HCT116 (cell line): ENCODE data around the gene COL5A1. TPM values are rescaled to one million over a fixed set of nuclear protein-coding genes. Genes with fewer than 3 reads are reported as not detected.

Experiments used
- ATAC-seq: fragments of 200-7000 bp; cut with Tn5 transposase; 2 replicates; pipeline ENCODE4 v1.9.1; 2020; ENCODE audit warnings: mild to moderate bottlenecking, moderate library complexity
- BruUV-seq: library from RNA; stranded (reverse); fragments of 400-500 nt; replicated peaks from 2 replicates; lab custom pipeline; 2021; lab: Mats Ljungman, UMichigan
- CTCF ChIA-PET: fragments of 300-600 bp; sonication (Branson Sonifier 250); formaldehyde crosslinking; loops from one replicate; lab custom pipeline; 2021; ENCODE audit warnings: antibody characterized with exemption; lab: Charles Lee
- POLR2A ChIA-PET: fragments of 300-600, 350-600 bp; sonication (Branson Sonifier 250); formaldehyde crosslinking; loops from one replicate; lab custom pipeline; 2021; ENCODE audit warnings: antibody characterized with exemption; lab: Charles Lee
- RAD21 ChIA-PET, 2 experiments: fragments of 300-600 bp; sonication (Branson Sonifier 250); formaldehyde crosslinking; loops; one replicate each; lab custom pipeline; 2023; ENCODE audit warnings: low total read pairs in 2 of 2; ENCODE audit not compliant: uncharacterized antibody in 2 of 2, unreplicated experiment in 2 of 2, low non-redundant PET in 1 of 2; lab: Charles Lee
- DNase-seq: peaks from one replicate; pipeline ENCODE4 v3.0.0-alpha.2; 2010; ENCODE audit warnings: low read depth, low spot score
- H2AFZ ChIP-seq: fragments of 200-600 bp; shearing (Covaris generic), sonication (generic); 2 replicates; pipeline ENCODE4 v1.6.1; 2017; ENCODE audit warnings: low read depth, mixed run types, mixed read lengths, antibody characterized with exemption, low read length; ENCODE audit not compliant: poor library complexity, severe bottlenecking
- H3K27ac ChIP-seq: 2 replicates; pipeline ENCODE4 v1.5.1; 2012; ENCODE audit warnings: low read depth, low read length
- H3K27me3 ChIP-seq: fragments of 200-600 bp; sonication (generic); 2 replicates; pipeline ENCODE4 v1.6.1; 2016; ENCODE audit warnings: mixed run types, low read length, mixed read lengths; ENCODE audit not compliant: insufficient read depth
- H3K36me3 ChIP-seq, 2 experiments: fragments of 200-500 bp in 1 of 2; fragments of 200-600 bp in 1 of 2; sonication (Bioruptor generic) in 1 of 2; sonication (generic) in 1 of 2; 2 replicates each; pipeline versions ENCODE4 v1.5.1 to v1.6.1; 2014 to 2016; ENCODE audit warnings: low read length in 2 of 2, inconsistent platforms in 1 of 2, mixed read lengths in 1 of 2, mixed run types in 1 of 2; ENCODE audit not compliant: insufficient read depth in 2 of 2, control insufficient read depth in 1 of 2
- H3K4me1 ChIP-seq, 2 experiments: fragments of 200-600 bp in 1 of 2; sonication (generic) in 1 of 2; 2 replicates each; pipeline versions ENCODE4 v1.5.1 to v1.6.1; 2012 to 2017; ENCODE audit warnings: low read length in 2 of 2, inconsistent platforms in 1 of 2, mild to moderate bottlenecking in 1 of 2, mixed read lengths in 1 of 2, mixed run types in 1 of 2, moderate library complexity in 1 of 2; ENCODE audit not compliant: insufficient read depth in 2 of 2, control insufficient read depth in 1 of 2
- H3K4me2 ChIP-seq: fragments of 200-600 bp; sonication (generic); 2 replicates; pipeline ENCODE4 v1.6.1; 2017; ENCODE audit warnings: mixed run types, low read length, mixed read lengths
- H3K4me3 ChIP-seq, 2 experiments: fragments of 200-600 bp in 1 of 2; sonication (generic) in 1 of 2; replicated peaks in 1 of 2; 2 replicates each; pipeline ENCODE4 v1.5.1; 2011 to 2016; ENCODE audit warnings: low read length in 2 of 2, control low read depth in 1 of 2, low read depth in 1 of 2, mild to moderate bottlenecking in 1 of 2, mixed read lengths in 1 of 2, mixed run types in 1 of 2
- H3K79me2 ChIP-seq: fragments of 200-600 bp; sonication (generic); 2 replicates; pipeline ENCODE4 v1.6.1; 2017; ENCODE audit warnings: mild to moderate bottlenecking, mixed run types, low read length, moderate library complexity, mixed read lengths; ENCODE audit not compliant: insufficient read depth
- H3K9ac ChIP-seq: fragments of 200-600 bp; sonication (generic); 2 replicates; pipeline ENCODE4 v1.6.1; 2016; ENCODE audit warnings: low read length, mixed read lengths
- H3K9me2 ChIP-seq: fragments of 200-600 bp; sonication (generic), shearing (Covaris generic); 2 replicates; pipeline ENCODE4 v1.6.1; 2017; ENCODE audit warnings: mixed run types, mild to moderate bottlenecking, moderate library complexity; ENCODE audit not compliant: insufficient read depth
- H3K9me3 ChIP-seq, 2 experiments: fragments of 200-500 bp in 1 of 2; fragments of 200-600 bp in 1 of 2; sonication (Bioruptor generic) in 1 of 2; sonication (generic) in 1 of 2; 2 replicates each; pipeline ENCODE4 v1.6.1; 2014 to 2017; ENCODE audit warnings: low read length in 2 of 2, mixed read lengths in 2 of 2, inconsistent platforms in 1 of 2, low read depth in 1 of 2, mild to moderate bottlenecking in 1 of 2, mixed run types in 1 of 2, moderate library complexity in 1 of 2; ENCODE audit not compliant: control insufficient read depth in 1 of 2, insufficient read depth in 1 of 2
- H4K20me1 ChIP-seq: fragments of 200-600 bp; sonication (generic), shearing (Covaris generic); 2 replicates; pipeline ENCODE4 v1.6.1; 2017; ENCODE audit warnings: mixed run types, mild to moderate bottlenecking, moderate library complexity; ENCODE audit not compliant: insufficient read depth
- ATF3 ChIP-seq: IDR thresholded peaks from 2 replicates; pipeline ENCODE4 v1.6.1; 2012
- CBX3 ChIP-seq: IDR thresholded peaks from 2 replicates; pipeline ENCODE4 v1.6.1; 2012; ENCODE audit warnings: low read depth
- CEBPB ChIP-seq: IDR thresholded peaks from 2 replicates; pipeline ENCODE4 v1.6.1; 2012; ENCODE audit warnings: low read depth
- CTCF ChIP-seq, 3 experiments: fragments of 200-600 bp in 1 of 3; sonication (generic) in 1 of 3; IDR thresholded peaks in 2 of 3; conservative IDR thresholded peaks in 1 of 3; 2 replicates each; pipeline ENCODE4 v1.5.1; 2012 to 2017; ENCODE audit warnings: low read depth in 2 of 3, low read length in 2 of 3, antibody characterized with exemption in 1 of 3, borderline replicate concordance in 1 of 3, control low read depth in 1 of 3, mild to moderate bottlenecking in 1 of 3, mixed read lengths in 1 of 3, mixed run types in 1 of 3, moderate library complexity in 1 of 3; ENCODE audit not compliant: insufficient read depth in 1 of 3
- ELF1 ChIP-seq: IDR thresholded peaks from 2 replicates; pipeline ENCODE4 v1.6.1; 2012; ENCODE audit warnings: low read depth, borderline replicate concordance
- EZH2phosphoT487 ChIP-seq: fragments of 200-600 bp; IDR thresholded peaks from 2 replicates; pipeline ENCODE4 v1.6.1; 2018; ENCODE audit warnings: antibody characterized with exemption, borderline replicate concordance
- FOSL1 ChIP-seq: IDR thresholded peaks from 2 replicates; pipeline ENCODE4 v1.6.1; 2012; ENCODE audit warnings: low read depth
- JUND ChIP-seq: IDR thresholded peaks from 2 replicates; pipeline ENCODE4 v1.6.1; 2012
- MAX ChIP-seq: IDR thresholded peaks from 2 replicates; pipeline ENCODE4 v1.6.1; 2012
- POLR2AphosphoS5 ChIP-seq: IDR thresholded peaks from 2 replicates; pipeline ENCODE4 v1.6.1; 2011; ENCODE audit warnings: mild to moderate bottlenecking, low read depth, low read length, moderate library complexity
- RAD21 ChIP-seq: IDR thresholded peaks from 2 replicates; pipeline ENCODE4 v1.6.1; 2012; ENCODE audit warnings: low read depth, mild to moderate bottlenecking
- SIN3A ChIP-seq: IDR thresholded peaks from 2 replicates; pipeline ENCODE4 v1.6.1; 2012; ENCODE audit warnings: low read depth
- SP1 ChIP-seq: IDR thresholded peaks from 2 replicates; pipeline ENCODE4 v1.6.1; 2012; ENCODE audit warnings: low read depth
- SRF ChIP-seq: IDR thresholded peaks from 2 replicates; pipeline ENCODE4 v1.6.1; 2012; ENCODE audit warnings: low read depth
- YY1 ChIP-seq: IDR thresholded peaks from 2 replicates; pipeline ENCODE4 v1.6.1; 2011; ENCODE audit warnings: low read length, low read depth, moderate library complexity, mild to moderate bottlenecking; ENCODE audit not compliant: insufficient replicate concordance; ENCODE audit errors: extremely low read depth
- ZNF274 ChIP-seq: fragments of 200-500 bp; sonication (Bioruptor generic); IDR thresholded peaks from 2 replicates; pipeline ENCODE4 v1.6.1; 2014; ENCODE audit warnings: mild to moderate bottlenecking, low read depth, low read length, inconsistent platforms
- intact Hi-C: fragments of 100-400 bp; cut with micrococcal nuclease; formaldehyde crosslinking; loops from 2 replicates; pipeline ENCODE4 v1.10.0; 2022
- total RNA-seq: library from RNA; stranded (reverse); gene quantifications from one replicate; pipeline ENCODE4 v1.2.1, GENCODE V29; 2021; ENCODE audit not compliant: unreplicated experiment

COL5A1 gene
- total RNA-seq, 1 experiment from 2014 or later, result 0.30 TPM

- TF ChIP-seq RAD21, result no peak
- TF ChIP-seq MAX, result no peak
- no peak for TF ChIP-seq YY1
- TF ChIP-seq FOSL1, result no peak
- TF ChIP-seq CTCF (IDR thresholded peaks at IDR 0.05 in 2 of 3, conservative IDR thresholded peaks at IDR 0.05 in 1 of 3; ENCODE audit: borderline replicate concordance in 1 of 3, insufficient read depth in 1 of 3, low read depth in 2 of 3, low read length in 2 of 3), result no peak
- TF ChIP-seq CEBPB, result no peak
- no peak for TF ChIP-seq CBX3
- no peak for TF ChIP-seq ATF3
- no peak for TF ChIP-seq SIN3A
- TF ChIP-seq ZNF274, result no peak
- TF ChIP-seq SRF, result no peak
- TF ChIP-seq SP1, result no peak
- TF ChIP-seq POLR2AphosphoS5, result no peak
- no peak for TF ChIP-seq ELF1
- no peak for TF ChIP-seq EZH2phosphoT487
- no peak for TF ChIP-seq JUND
- no peaks in the 10 kb centered on the region for H3K9me2 ChIP-seq
- no TSS peak for BruUV-seq
- no peaks in the 10 kb centered on the region for H4K20me1 ChIP-seq
- no peak overlapping the region for H3K4me2 ChIP-seq
- no peak for DNase-seq
- intact Hi-C loops, result no loop called here
- no peak overlapping the region for H3K27ac ChIP-seq
- no peaks in the 10 kb centered on the region for H3K36me3 ChIP-seq
- H3K27me3 ChIP-seq, result peaks cover 10% of the 10 kb centered on the region; the same call in 1 of the 2 replicates
- no peak overlapping the region for H2AFZ ChIP-seq
- ATAC-seq, result no peak
- CTCF ChIA-PET, result no interaction called here
- no peaks in the 10 kb centered on the region for H3K79me2 ChIP-seq
- 0 out of 4 replicates have a peak, but pooled peaks cover 0 to 7% of the 10 kb centered on the region in 2 experiments for H3K4me1 ChIP-seq
- H3K9ac ChIP-seq, result no peak overlapping the region
- POLR2A ChIA-PET, result no interaction called here
- peaks cover 7 to 15% of the 10 kb centered on the region in 2 experiments; a peak in 2 of 4 replicates for H3K9me3 ChIP-seq
- no peak overlapping the region for H3K4me3 ChIP-seq
- RAD21 ChIA-PET, result no interaction called here
These were observed 22.8 kb downstream of the COL5A1 start for GRCh38 chr9:134664446-134664845.
